ENCODE data around the gene POP7. TPM values are rescaled to one million over a fixed set of nuclear protein-coding genes. Genes with fewer than 3 reads are reported as not detected.
A peak's percentile ranks its signal among the peaks of the same experiment; 100 is the strongest.

POP7 gene
- total RNA-seq, 1 donor from 2014 or later, result 20.2 TPM

- no peak for TF ChIP-seq CTCF (IDR thresholded peaks at IDR 0.05)
- Histone ChIP-seq H3K4me3 (no peak overlapping the region), H3K27me3 (peaks cover 10% of the 10 kb centered on the region), H3K36me3 (no peaks in the 10 kb centered on the region), H3K27ac (no peak overlapping the region), H3K9me3 (no peaks in the 10 kb centered on the region), H3K4me1 (no peaks in the 10 kb centered on the region)
- DNase-seq, result no peak
- ATAC-seq, result no peak
- intact Hi-C loops (cut with DNase I), result no loop called here
Measured at GRCh38 chr7:100731937-100732636, 26.2 kb downstream of the POP7 start.

- Histone ChIP-seq H3K36me3 (no peaks in the 10 kb centered on the region), H3K27me3 (peaks cover 10% of the 10 kb centered on the region), H3K4me1 (no peaks in the 10 kb centered on the region), H3K4me3 (no peak overlapping the region), H3K27ac (no peak overlapping the region), H3K9me3 (no peaks in the 10 kb centered on the region)
- ATAC-seq (no peak), DNase-seq (no peak)
- intact Hi-C loops (cut with DNase I), result no loop called here
- no peak for TF ChIP-seq CTCF (IDR thresholded peaks at IDR 0.05)
Measured at GRCh38 chr7:100735730-100736129, 29.8 kb downstream of the POP7 start.

GRCh38 chr7:100736671-100737070 lies 30.8 kb downstream of the POP7 start:
- ATAC-seq (peak; percentile 31), DNase-seq (no peak)
- Histone ChIP-seq H3K9me3 (no peaks in the 10 kb centered on the region), H3K4me3 (no peak overlapping the region), H3K27me3 (peaks cover 10% of the 10 kb centered on the region), H3K4me1 (no peaks in the 10 kb centered on the region), H3K36me3 (no peaks in the 10 kb centered on the region), H3K27ac (no peak overlapping the region)
- TF ChIP-seq CTCF (IDR thresholded peaks at IDR 0.05), result no peak
- intact Hi-C loops (cut with DNase I), result no loop called here

- Histone ChIP-seq H3K4me3 (no peak overlapping the region), H3K27ac (no peak overlapping the region), H3K9me3 (no peaks in the 10 kb centered on the region), H3K27me3 (no peaks in the 10 kb centered on the region), H3K36me3 (no peaks in the 10 kb centered on the region), H3K4me1 (no peaks in the 10 kb centered on the region)
- no peak for TF ChIP-seq CTCF (IDR thresholded peaks at IDR 0.05)
- intact Hi-C loops (cut with DNase I), result no loop called here
- DNase-seq (no peak), ATAC-seq (no peak)
Measured at GRCh38 chr7:100739934-100740333, 34.0 kb downstream of the POP7 start.

GRCh38 chr7:100744605-100745004 lies 38.7 kb downstream of the POP7 start:
- Histone ChIP-seq H3K36me3 (no peaks in the 10 kb centered on the region), H3K27me3 (peaks cover 3% of the 10 kb centered on the region), H3K4me1 (no peaks in the 10 kb centered on the region), H3K4me3 (peak overlapping the region; percentile 45), H3K27ac (no peak overlapping the region), H3K9me3 (no peaks in the 10 kb centered on the region)
- no peak for TF ChIP-seq CTCF (IDR thresholded peaks at IDR 0.05)
- ATAC-seq, result no peak
- DNase-seq, result no peak
- intact Hi-C loops (cut with DNase I), result no loop called here

- ATAC-seq (peak; percentile 87), DNase-seq (peak; percentile 73)
- no peak for TF ChIP-seq CTCF (IDR thresholded peaks at IDR 0.05)
- intact Hi-C loops (cut with DNase I), result no loop called here
- Histone ChIP-seq H3K9me3 (no peaks in the 10 kb centered on the region), H3K27ac (no peak overlapping the region), H3K4me1 (no peaks in the 10 kb centered on the region), H3K36me3 (no peaks in the 10 kb centered on the region), H3K4me3 (peak overlapping the region; percentile 45), H3K27me3 (peaks cover 6% of the 10 kb centered on the region)
Measured at GRCh38 chr7:100745184-100745583, 39.3 kb downstream of the POP7 start.
